ENCODE data around the gene TRIP10. TPM values are rescaled to one million over a fixed set of nuclear protein-coding genes. Genes with fewer than 3 reads are reported as not detected.

Gene TRIP10
- total RNA-seq, 1 experiment from 2014 or later = 49.7 TPM

GRCh38 chr19:6730941-6731670, 8.4 kb upstream of the TRIP10 start:
- Mint-ChIP-seq H3K4me1 (ENCODE audit: insufficient read depth, unreplicated experiment) (peaks cover 9% of the 10 kb centered on the region), H3K4me3 (ENCODE audit: unreplicated experiment) (no peak overlapping the region), H3K36me3 (ENCODE audit: insufficient read depth, unreplicated experiment) (peaks cover 31% of the 10 kb centered on the region), H3K27me3 (ENCODE audit: insufficient read depth, unreplicated experiment) (no peaks in the 10 kb centered on the region), H3K9me3 (ENCODE audit: unreplicated experiment) (no peaks in the 10 kb centered on the region), H3K27ac (ENCODE audit: low read depth, unreplicated experiment) (no peak overlapping the region)
- no peak for TF ChIP-seq CTCF (IDR thresholded peaks at IDR 0.05; ENCODE audit: unreplicated experiment)
- no TSS peak for BruUV-seq (replicated peaks)
- intact Hi-C loops (cut with micrococcal nuclease) = no loop called here
- ChIA-PET POLR2A (no interaction called here), CTCF (no interaction called here)
- DNase-seq (ENCODE audit: unreplicated experiment) = no peak

GRCh38 chr19:6731822-6732221, 7.7 kb upstream of the TRIP10 start:
- H3K4me3 Mint-ChIP-seq (ENCODE audit: unreplicated experiment) = no peak overlapping the region
- peaks cover 34% of the 10 kb centered on the region for H3K36me3 Mint-ChIP-seq (ENCODE audit: insufficient read depth, unreplicated experiment)
- ChIA-PET POLR2A (no interaction called here), CTCF (no interaction called here)
- no peak overlapping the region for H3K27ac Mint-ChIP-seq (ENCODE audit: low read depth, unreplicated experiment)
- BruUV-seq (replicated peaks) = no TSS peak
- intact Hi-C loops (cut with micrococcal nuclease) = no loop called here
- no peaks in the 10 kb centered on the region for H3K9me3 Mint-ChIP-seq (ENCODE audit: unreplicated experiment)
- no peak for DNase-seq (ENCODE audit: unreplicated experiment)
- no peaks in the 10 kb centered on the region for H3K27me3 Mint-ChIP-seq (ENCODE audit: insufficient read depth, unreplicated experiment)
- no peak for TF ChIP-seq CTCF (IDR thresholded peaks at IDR 0.05; ENCODE audit: unreplicated experiment)
- peaks cover 12% of the 10 kb centered on the region for H3K4me1 Mint-ChIP-seq (ENCODE audit: insufficient read depth, unreplicated experiment)

GRCh38 chr19:6732803-6733337, 6.6 kb upstream of the TRIP10 start:
- Mint-ChIP-seq H3K36me3 (ENCODE audit: insufficient read depth, unreplicated experiment) (peaks cover 34% of the 10 kb centered on the region), H3K4me1 (ENCODE audit: insufficient read depth, unreplicated experiment) (peaks cover 12% of the 10 kb centered on the region), H3K4me3 (ENCODE audit: unreplicated experiment) (no peak overlapping the region), H3K27me3 (ENCODE audit: insufficient read depth, unreplicated experiment) (no peaks in the 10 kb centered on the region), H3K9me3 (ENCODE audit: unreplicated experiment) (no peaks in the 10 kb centered on the region), H3K27ac (ENCODE audit: low read depth, unreplicated experiment) (no peak overlapping the region)
- no peak for DNase-seq (ENCODE audit: unreplicated experiment)
- no TSS peak for BruUV-seq (replicated peaks)
- no peak for TF ChIP-seq CTCF (IDR thresholded peaks at IDR 0.05; ENCODE audit: unreplicated experiment)
- POLR2A ChIA-PET = no interaction called here
- intact Hi-C loops (cut with micrococcal nuclease) = no loop called here
- CTCF ChIA-PET = interaction anchor here (0.7 to 2.5 kb wide), 2 partner anchors 40 to 131 kb away, joined by 4 to 12 read pairs; partner anchors contain the start of gene VAV1

- POLR2A ChIA-PET = no interaction called here
- no peaks in the 10 kb centered on the region for H3K27me3 Mint-ChIP-seq (ENCODE audit: insufficient read depth, unreplicated experiment)
These were observed 6.0 kb upstream of the TRIP10 start for GRCh38 chr19:6733338-6734095.

More at GRCh38 chr19:6733338-6734095, 6.0 kb upstream of the TRIP10 start:
- H3K27ac Mint-ChIP-seq (ENCODE audit: low read depth, unreplicated experiment) = no peak overlapping the region
- H3K9me3 Mint-ChIP-seq (ENCODE audit: unreplicated experiment) = no peaks in the 10 kb centered on the region
- intact Hi-C loops (cut with micrococcal nuclease) = no loop called here
- peaks cover 18% of the 10 kb centered on the region for H3K4me1 Mint-ChIP-seq (ENCODE audit: insufficient read depth, unreplicated experiment)
- TF ChIP-seq CTCF (IDR thresholded peaks at IDR 0.05; ENCODE audit: unreplicated experiment) = peak; percentile 25
- BruUV-seq (replicated peaks) = no TSS peak
- no peak overlapping the region for H3K4me3 Mint-ChIP-seq (ENCODE audit: unreplicated experiment)
- no peak for DNase-seq (ENCODE audit: unreplicated experiment)
- peaks cover 34% of the 10 kb centered on the region for H3K36me3 Mint-ChIP-seq (ENCODE audit: insufficient read depth, unreplicated experiment)
- CTCF ChIA-PET = interaction anchor here (0.9 to 2.5 kb wide), 2 partner anchors 10 to 131 kb away, joined by 4 to 12 read pairs; no protein-coding TSS in a partner anchor
